GM12878 (cell line): ENCODE measurements around the gene PHOX2B. TPM values are rescaled to one million over a fixed set of nuclear protein-coding genes. Genes with fewer than 3 reads are reported as not detected.

Experiments used
- ATAC-seq: fragments of 200-7000 bp; cut with Tn5 transposase; 3 replicates; pipeline ENCODE4 v1.9.1; 2020; ENCODE audit warnings: mild to moderate bottlenecking, moderate library complexity
- BruUV-seq: library from RNA; stranded (reverse); fragments of 400-500 nt; replicated peaks from 2 replicates; lab custom pipeline; 2021; lab: Mats Ljungman, UMichigan
- CTCF ChIA-PET: fragments of 300-600 bp; sonication (Branson Sonifier 250); formaldehyde crosslinking; extraction: SDS; loops from one replicate; lab custom pipeline; 2021; ENCODE audit warnings: inconsistent platforms; lab: Yijun Ruan, JAX
- POLR2A ChIA-PET: fragments of 350-600 bp; formaldehyde crosslinking; extraction: SDS; loops from one replicate; lab custom pipeline; 2021; ENCODE audit warnings: inconsistent platforms; lab: Charles Lee
- RAD21 ChIA-PET: fragments of 300-600 bp; sonication (Branson Sonifier 250); formaldehyde crosslinking; loops from one replicate; lab custom pipeline; 2023; ENCODE audit warnings: antibody characterized with exemption; ENCODE audit not compliant: unreplicated experiment; lab: Charles Lee
- SMC1A ChIA-PET: fragments of 300-600 bp; sonication (Branson Sonifier 250); formaldehyde crosslinking; loops from one replicate; lab custom pipeline; 2023; ENCODE audit not compliant: unreplicated experiment, uncharacterized antibody; lab: Charles Lee
- DNase-seq: peaks from one replicate; pipeline ENCODE4 v3.0.0-alpha.2; 2011; ENCODE audit warnings: low read depth, low spot score
- FAIRE-seq: peaks from 3 replicates; lab custom pipeline; 2011; peaks lifted over from hg19 to GRCh38; lab: Jason Lieb, UNC
- H2AFZ ChIP-seq: 2 replicates; pipeline ENCODE4 v1.6.0; 2011; ENCODE audit warnings: low read depth, low read length, control low read depth; ENCODE audit not compliant: control insufficient read depth
- H3K27ac ChIP-seq: 2 replicates; pipeline ENCODE4 v1.5.1; 2011; ENCODE audit warnings: control low read depth; ENCODE audit not compliant: control insufficient read depth, insufficient read depth
- H3K27me3 ChIP-seq, 2 experiments: replicated peaks in 1 of 2; 2 replicates each; pipeline versions ENCODE4 v1.6.0 to v1.6.1; 2011; ENCODE audit warnings: low read length in 1 of 2; ENCODE audit not compliant: control insufficient read depth in 2 of 2, insufficient read depth in 2 of 2
- H3K36me3 ChIP-seq, 2 experiments: 2 replicates each; pipeline ENCODE4 v1.5.1; 2011; ENCODE audit warnings: low read length in 1 of 2; ENCODE audit not compliant: control insufficient read depth in 2 of 2, insufficient read depth in 2 of 2
- H3K4me1 ChIP-seq: 2 replicates; pipeline ENCODE4 v1.6.1; 2011; ENCODE audit warnings: mild to moderate bottlenecking, low read length, moderate library complexity, mixed read lengths; ENCODE audit not compliant: control insufficient read depth, insufficient read depth
- H3K4me2 ChIP-seq: 2 replicates; pipeline ENCODE4 v1.6.0; 2011; ENCODE audit warnings: control low read depth; ENCODE audit not compliant: control insufficient read depth, insufficient read depth
- H3K4me3 ChIP-seq: fragments of 200-600 bp; sonication (generic); 2 replicates; pipeline ENCODE4 v1.5.1; 2016
- H3K79me2 ChIP-seq: 2 replicates; pipeline ENCODE4 v1.6.0; 2011; ENCODE audit warnings: low read length; ENCODE audit not compliant: control insufficient read depth, insufficient read depth
- H3K9ac ChIP-seq: 2 replicates; pipeline ENCODE4 v1.8.0; 2011; ENCODE audit warnings: low read length, control low read depth, mixed read lengths; ENCODE audit not compliant: control insufficient read depth, insufficient read depth
- H3K9me3 ChIP-seq: replicated peaks from 3 replicates; pipeline ENCODE4 v1.5.1; 2011; ENCODE audit warnings: mild to moderate bottlenecking, low read length; ENCODE audit not compliant: control insufficient read depth, insufficient read depth
- H4K20me1 ChIP-seq: 2 replicates; pipeline ENCODE4 v1.6.0; 2011; ENCODE audit not compliant: control insufficient read depth, insufficient read depth
- CBX5 ChIP-seq: sonication (generic); IDR thresholded peaks from 2 replicates; pipeline ENCODE4 v1.6.1; 2016; ENCODE audit warnings: low read depth, moderate library complexity, mild to moderate bottlenecking, inconsistent platforms
- KDM1A ChIP-seq: fragments of 200-600 bp; sonication (generic); IDR thresholded peaks from 2 replicates; pipeline ENCODE4 v1.6.1; 2016; ENCODE audit warnings: borderline replicate concordance
- MYC ChIP-seq: IDR thresholded peaks from 2 replicates; pipeline ENCODE4 v1.6.1; 2011; ENCODE audit warnings: mild to moderate bottlenecking, low read length, moderate library complexity, inconsistent platforms; ENCODE audit not compliant: insufficient read depth, insufficient replicate concordance, insufficient read length, severe bottlenecking
- NRF1 ChIP-seq: conservative IDR thresholded peaks from 2 replicates; pipeline ENCODE4 v1.6.1; 2011; ENCODE audit warnings: mild to moderate bottlenecking, low read depth, low read length, improper control_type of control experiment
- POLR2A ChIP-seq: IDR thresholded peaks from 2 replicates; pipeline ENCODE4 v1.6.1; 2011; ENCODE audit warnings: low read depth, mild to moderate bottlenecking, low read length
- SMARCA5 ChIP-seq: fragments of 450-650 bp; IDR thresholded peaks from 2 replicates; pipeline ENCODE4 v1.6.1; 2017; ENCODE audit warnings: mild to moderate bottlenecking
- TAF1 ChIP-seq: IDR thresholded peaks from 2 replicates; pipeline ENCODE4 v1.6.1; 2011; ENCODE audit warnings: mild to moderate bottlenecking, low read depth, low read length, borderline replicate concordance
- TCF12 ChIP-seq: IDR thresholded peaks from 2 replicates; pipeline ENCODE4 v1.6.1; 2011; ENCODE audit warnings: low read depth, mild to moderate bottlenecking, low read length
- WRNIP1 ChIP-seq: IDR thresholded peaks from 2 replicates; pipeline ENCODE4 v1.6.1; 2011; ENCODE audit warnings: low read depth, low read length, improper control_type of control experiment, borderline replicate concordance
- WGBS: methylation state at CpG from one replicate; pipeline ENCODE4 v1.1.6; 2016; ENCODE audit warnings: low lambda C conversion rate; ENCODE audit not compliant: insufficient replicate concordance, insufficient coverage; ENCODE audit errors: missing lambda C conversion rate; 5-methylcytosine and 5-hydroxymethylcytosine counted together
- in situ Hi-C: fragments of 300-500 bp; cut with MboI; formaldehyde crosslinking; loops from 9 replicates; pipeline ENCODE4 v1.14.3; 2018; ENCODE audit warnings: mixed read lengths
- intact Hi-C: fragments of 100-400 bp; cut with micrococcal nuclease; formaldehyde crosslinking; loops from one replicate; pipeline ENCODE4 v1.14.2; 2022; ENCODE audit not compliant: unreplicated experiment
- polyA plus RNA-seq, 11 experiments: library from polyadenylated mRNA; depleted of rRNA in 4 of 11; unstranded in 6 of 11; stranded (reverse) in 5 of 11; fragments of >200 nt; fragmentation: Nextera tagmentation in 4 of 11; fragmentation: Illumina TruSeq in 1 of 11; extraction: Ambion mirVana in 4 of 11; extraction: Trizol in 1 of 11; gene quantifications; 1 replicate in 1 of 11; 2 replicates in 10 of 11; pipeline versions ENCODE4 v1.2.1 to v1.2.3, GENCODE V29; 2011 to 2016; ENCODE audit warnings: inconsistent platforms in 2 of 11, missing spikeins in 2 of 11, low read depth in 1 of 11
- total RNA-seq, 4 experiments: library from RNA; depleted of rRNA in 3 of 4; stranded (reverse); fragments of >200 nt in 3 of 4; fragmentation: Illumina TruSeq in 1 of 4; extraction: Trizol in 1 of 4; gene quantifications; 2 replicates each; pipeline versions ENCODE4 v1.2.1 to v1.2.3, GENCODE V29; 2013 to 2021
- TF ChIP-seq, protein P1 (sequence below): fragments of 450-650 bp; formaldehyde crosslinking; IDR thresholded peaks from 2 replicates; pipeline ENCODE4 v1.4.0; 2020; ENCODE audit warnings: mild to moderate bottlenecking, moderate library complexity
- TF ChIP-seq, protein P2 (sequence below): fragments of 450-650 bp; IDR thresholded peaks from 2 replicates; pipeline ENCODE4 v1.6.1; 2017; ENCODE audit warnings: borderline replicate concordance
- TF ChIP-seq, protein P3 (sequence below): fragments of 450-650 bp; conservative IDR thresholded peaks from 2 replicates; pipeline ENCODE4 v1.6.1; 2017; ENCODE audit warnings: mild to moderate bottlenecking, moderate library complexity

The PHOX2B gene
- total and polyA plus RNA-seq, 10 of the 15 experiments (the other 5 are each of a cell fraction or from before 2014, with no cell fraction given), result not detected

DNA sequence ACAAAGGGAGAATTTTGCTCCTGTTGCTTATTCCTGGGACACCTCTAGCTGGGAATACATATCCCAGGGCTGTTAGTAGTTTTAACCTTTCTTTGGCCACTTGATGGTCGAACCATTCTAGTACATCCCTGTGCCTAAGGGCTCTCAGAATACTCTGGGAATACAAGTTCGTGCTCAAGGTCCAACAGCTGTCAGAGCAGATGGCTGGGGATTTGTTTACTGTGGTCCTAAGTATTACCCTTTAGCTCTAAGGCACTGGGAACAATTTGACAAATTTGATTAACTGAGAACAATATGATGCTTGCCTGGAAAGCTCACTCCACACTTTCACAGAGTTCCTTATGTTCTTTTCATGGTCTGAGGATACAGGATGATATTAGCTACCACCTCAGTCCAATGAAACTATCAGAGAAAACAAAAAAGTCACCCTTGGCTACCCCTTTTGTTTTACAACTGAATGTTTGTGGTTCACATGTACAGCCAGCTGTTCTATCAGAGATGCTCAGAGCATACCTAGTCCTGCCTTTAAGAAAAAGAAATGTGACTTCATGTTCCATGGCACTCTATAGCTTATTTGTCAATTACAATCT lies 47.4 kb upstream of the PHOX2B start (continued):
- TF ChIP-seq, protein P1, sequence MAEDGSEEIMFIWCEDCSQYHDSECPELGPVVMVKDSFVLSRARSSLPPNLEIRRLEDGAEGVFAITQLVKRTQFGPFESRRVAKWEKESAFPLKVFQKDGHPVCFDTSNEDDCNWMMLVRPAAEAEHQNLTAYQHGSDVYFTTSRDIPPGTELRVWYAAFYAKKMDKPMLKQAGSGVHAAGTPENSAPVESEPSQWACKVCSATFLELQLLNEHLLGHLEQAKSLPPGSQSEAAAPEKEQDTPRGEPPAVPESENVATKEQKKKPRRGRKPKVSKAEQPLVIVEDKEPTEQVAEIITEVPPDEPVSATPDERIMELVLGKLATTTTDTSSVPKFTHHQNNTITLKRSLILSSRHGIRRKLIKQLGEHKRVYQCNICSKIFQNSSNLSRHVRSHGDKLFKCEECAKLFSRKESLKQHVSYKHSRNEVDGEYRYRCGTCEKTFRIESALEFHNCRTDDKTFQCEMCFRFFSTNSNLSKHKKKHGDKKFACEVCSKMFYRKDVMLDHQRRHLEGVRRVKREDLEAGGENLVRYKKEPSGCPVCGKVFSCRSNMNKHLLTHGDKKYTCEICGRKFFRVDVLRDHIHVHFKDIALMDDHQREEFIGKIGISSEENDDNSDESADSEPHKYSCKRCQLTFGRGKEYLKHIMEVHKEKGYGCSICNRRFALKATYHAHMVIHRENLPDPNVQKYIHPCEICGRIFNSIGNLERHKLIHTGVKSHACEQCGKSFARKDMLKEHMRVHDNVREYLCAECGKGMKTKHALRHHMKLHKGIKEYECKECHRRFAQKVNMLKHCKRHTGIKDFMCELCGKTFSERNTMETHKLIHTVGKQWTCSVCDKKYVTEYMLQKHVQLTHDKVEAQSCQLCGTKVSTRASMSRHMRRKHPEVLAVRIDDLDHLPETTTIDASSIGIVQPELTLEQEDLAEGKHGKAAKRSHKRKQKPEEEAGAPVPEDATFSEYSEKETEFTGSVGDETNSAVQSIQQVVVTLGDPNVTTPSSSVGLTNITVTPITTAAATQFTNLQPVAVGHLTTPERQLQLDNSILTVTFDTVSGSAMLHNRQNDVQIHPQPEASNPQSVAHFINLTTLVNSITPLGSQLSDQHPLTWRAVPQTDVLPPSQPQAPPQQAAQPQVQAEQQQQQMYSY (CRISPR knock-in tag), result no peak
- TF ChIP-seq KDM1A (no peak), WRNIP1 (no peak)

DNA sequence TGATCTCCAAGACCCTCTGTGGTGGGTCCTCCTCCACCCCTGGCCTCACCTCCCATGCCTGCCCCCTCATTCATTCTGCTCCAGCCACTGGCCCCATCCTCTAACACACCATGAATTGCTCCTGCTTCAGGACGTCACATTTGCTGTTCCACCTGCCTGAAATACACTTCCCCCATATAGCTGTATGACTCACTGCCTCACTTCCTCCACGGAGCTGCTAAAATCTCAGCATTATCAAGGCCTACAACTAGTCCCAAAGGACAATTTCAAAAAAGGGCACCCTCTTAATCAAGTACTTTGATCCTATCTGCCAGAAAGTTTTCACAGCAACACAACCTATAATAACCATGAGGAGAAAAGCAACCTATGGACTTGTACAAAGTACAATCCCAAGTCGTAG lies 43.6 kb upstream of the PHOX2B start:
- POLR2A ChIA-PET, result no interaction called here
- no peak for FAIRE-seq
- intact Hi-C loops (no loop called here), in situ Hi-C loops (no loop called here)
- H3K4me2 ChIP-seq, result no peak overlapping the region
- CTCF ChIA-PET, result interaction anchor here (0.9 to 1.3 kb wide), 2 partner anchors 28 to 96 kb away, joined by 3 read pairs; no protein-coding TSS in a partner anchor
- WGBS, result 0% methylated on average over 3 of the region's 3 CpGs
- ATAC-seq, result no peak
- no peak for DNase-seq
- no peaks in the 10 kb centered on the region for H3K79me2 ChIP-seq
- no peak overlapping the region for H3K9ac ChIP-seq
- H3K36me3 ChIP-seq, result no peaks in the 10 kb centered on the region
- no peaks in the 10 kb centered on the region for H4K20me1 ChIP-seq
- SMC1A ChIA-PET, result no interaction called here
- no TSS peak for BruUV-seq
- H3K27me3 ChIP-seq, result peaks cover 0 to 2% of the 10 kb centered on the region in 2 experiments; a peak in 1 of 4 replicates
- TF ChIP-seq MYC (no peak), NRF1 (no peak), TCF12 (no peak), POLR2A (no peak), SMARCA5 (no peak), TAF1 (no peak), CBX5 (no peak)
- TF ChIP-seq, protein P2, sequence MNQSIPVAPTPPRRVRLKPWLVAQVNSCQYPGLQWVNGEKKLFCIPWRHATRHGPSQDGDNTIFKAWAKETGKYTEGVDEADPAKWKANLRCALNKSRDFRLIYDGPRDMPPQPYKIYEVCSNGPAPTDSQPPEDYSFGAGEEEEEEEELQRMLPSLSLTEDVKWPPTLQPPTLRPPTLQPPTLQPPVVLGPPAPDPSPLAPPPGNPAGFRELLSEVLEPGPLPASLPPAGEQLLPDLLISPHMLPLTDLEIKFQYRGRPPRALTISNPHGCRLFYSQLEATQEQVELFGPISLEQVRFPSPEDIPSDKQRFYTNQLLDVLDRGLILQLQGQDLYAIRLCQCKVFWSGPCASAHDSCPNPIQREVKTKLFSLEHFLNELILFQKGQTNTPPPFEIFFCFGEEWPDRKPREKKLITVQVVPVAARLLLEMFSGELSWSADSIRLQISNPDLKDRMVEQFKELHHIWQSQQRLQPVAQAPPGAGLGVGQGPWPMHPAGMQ, result no peak
- TF ChIP-seq, protein P3, sequence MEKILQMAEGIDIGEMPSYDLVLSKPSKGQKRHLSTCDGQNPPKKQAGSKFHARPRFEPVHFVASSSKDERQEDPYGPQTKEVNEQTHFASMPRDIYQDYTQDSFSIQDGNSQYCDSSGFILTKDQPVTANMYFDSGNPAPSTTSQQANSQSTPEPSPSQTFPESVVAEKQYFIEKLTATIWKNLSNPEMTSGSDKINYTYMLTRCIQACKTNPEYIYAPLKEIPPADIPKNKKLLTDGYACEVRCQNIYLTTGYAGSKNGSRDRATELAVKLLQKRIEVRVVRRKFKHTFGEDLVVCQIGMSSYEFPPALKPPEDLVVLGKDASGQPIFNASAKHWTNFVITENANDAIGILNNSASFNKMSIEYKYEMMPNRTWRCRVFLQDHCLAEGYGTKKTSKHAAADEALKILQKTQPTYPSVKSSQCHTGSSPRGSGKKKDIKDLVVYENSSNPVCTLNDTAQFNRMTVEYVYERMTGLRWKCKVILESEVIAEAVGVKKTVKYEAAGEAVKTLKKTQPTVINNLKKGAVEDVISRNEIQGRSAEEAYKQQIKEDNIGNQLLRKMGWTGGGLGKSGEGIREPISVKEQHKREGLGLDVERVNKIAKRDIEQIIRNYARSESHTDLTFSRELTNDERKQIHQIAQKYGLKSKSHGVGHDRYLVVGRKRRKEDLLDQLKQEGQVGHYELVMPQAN, result no peak
- TF ChIP-seq, all 136 proteins: peak for 0
- Histone ChIP-seq H3K9me3 (no peaks in the 10 kb centered on the region), H2AFZ (no peak overlapping the region), H3K4me3 (no peak overlapping the region), H3K4me1 (no peaks in the 10 kb centered on the region), H3K27ac (no peak overlapping the region)
- RAD21 ChIA-PET, result no interaction called here
